Stimulated activated CD8-positive, alpha-beta memory T cell treated with anti-CD3 and anti-CD28 coated beads, Interleukin-4, amount 100 ng/mL, for 48 hours (primary cell): ENCODE measurements around the gene IDI1.

Experiments
- DNase-seq: peaks from one replicate; pipeline ENCODE4 v3.0.0-alpha.2; 2020

IDI1 gene

DNA sequence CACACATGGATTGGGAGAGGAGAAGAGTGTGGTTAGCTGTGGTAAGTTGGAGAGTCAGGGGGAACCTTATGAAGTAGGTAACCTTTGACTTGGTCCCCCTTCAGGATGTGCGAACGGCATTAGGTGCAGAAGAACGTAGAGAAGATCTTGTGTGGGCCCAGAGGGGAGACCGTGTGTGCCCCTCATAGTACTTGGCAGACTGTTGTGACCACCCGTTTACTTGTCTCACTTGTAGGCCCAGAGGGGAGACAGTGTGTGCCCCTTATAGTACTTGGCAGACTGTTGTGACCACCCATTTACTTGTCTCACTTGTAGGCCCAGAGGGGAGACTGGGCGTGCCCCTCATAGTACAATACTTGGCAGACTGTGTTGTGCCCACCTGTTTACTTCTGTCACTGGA, 58.1 kb downstream of the IDI1 start:
- DNase-seq: no peak
